HPDE6-E6E7 (cell line): ENCODE results near the gene SEC16A.

Experiments used
- DNase-seq: peaks from one replicate; pipeline ENCODE4 v3.0.0; 2011; ENCODE audit warnings: missing footprints; ENCODE audit errors: extremely low spot score

The SEC16A gene

GRCh38 chr9:136486823-136487620 is 4.2 kb upstream of the SEC16A start:
- no peak for DNase-seq

GRCh38 chr9:136486131-136486530 is 3.3 kb upstream of the SEC16A start:
- no peak for DNase-seq

- peak; percentile 64 for DNase-seq
Measured at GRCh38 chr9:136485049-136486045, 2.5 kb upstream of the SEC16A start.

GRCh38 chr9:136484153-136485048 is 1.6 kb upstream of the SEC16A start:
- DNase-seq, result peak; percentile 57

GRCh38 chr9:136483589-136484152 is 831 bp upstream of the SEC16A start:
- DNase-seq, result peak; percentile 97

- DNase-seq, result peak; percentile 19
Measured at GRCh38 chr9:136482046-136482792, 621 bp downstream of the SEC16A start.

GRCh38 chr9:136481558-136481957 is 1.3 kb downstream of the SEC16A start:
- DNase-seq, result no peak

- no peak for DNase-seq
Measured at GRCh38 chr9:136476369-136477150, 6.3 kb downstream of the SEC16A start.

GRCh38 chr9:136474974-136475865 is 7.6 kb downstream of the SEC16A start:
- no peak for DNase-seq

GRCh38 chr9:136474021-136474640 is 8.7 kb downstream of the SEC16A start:
- DNase-seq, result no peak

GRCh38 chr9:136473354-136473721 is 9.5 kb downstream of the SEC16A start:
- DNase-seq, result no peak

GRCh38 chr9:136472640-136473353 is 10.0 kb downstream of the SEC16A start:
- no peak for DNase-seq

GRCh38 chr9:136471802-136472487 is 10.9 kb downstream of the SEC16A start:
- DNase-seq, result no peak

GRCh38 chr9:136470792-136471469 is 11.9 kb downstream of the SEC16A start:
- DNase-seq, result no peak

- DNase-seq, result no peak
Measured at GRCh38 chr9:136470356-136470755, 12.5 kb downstream of the SEC16A start.

GRCh38 chr9:136467766-136468165 is 15.1 kb downstream of the SEC16A start:
- no peak for DNase-seq
